HUES64 (cell line): ENCODE data around the gene PCDHGA6.
"Not testable (repeated sequence)": the region's sequence is repeated elsewhere in the genome, so short reads cannot be mapped to it uniquely, and the experiment has no call there.

Experiments used
- H3K27ac ChIP-seq: 2 replicates; pipeline ENCODE4 v1.7.0; 2013; ENCODE audit warnings: low read depth, low read length, inconsistent platforms
- H3K27me3 ChIP-seq: 2 replicates; pipeline ENCODE4 v1.6.1; 2013; ENCODE audit warnings: mild to moderate bottlenecking, low read length; ENCODE audit not compliant: insufficient read depth
- H3K36me3 ChIP-seq: 2 replicates; pipeline ENCODE4 v1.6.1; 2013; ENCODE audit warnings: mild to moderate bottlenecking, low read length; ENCODE audit not compliant: insufficient read depth
- H3K4me1 ChIP-seq: 2 replicates; pipeline ENCODE4 v1.6.1; 2013; ENCODE audit warnings: mild to moderate bottlenecking, low read length, moderate library complexity; ENCODE audit not compliant: insufficient read depth
- H3K4me3 ChIP-seq: 2 replicates; pipeline ENCODE4 v1.5.1; 2013; ENCODE audit warnings: mild to moderate bottlenecking, low read length, moderate library complexity
- H3K9ac ChIP-seq: 2 replicates; pipeline ENCODE4 v1.6.1; 2013; ENCODE audit warnings: mild to moderate bottlenecking, low read depth, low read length
- H3K9me3 ChIP-seq: 2 replicates; pipeline ENCODE4 v1.6.1; 2013; ENCODE audit warnings: low read depth, low read length; ENCODE audit not compliant: insufficient read depth
- WGBS: fragments of 150-250, 120-280 bp; methylation state at CpG from one replicate; pipeline ENCODE4 v1.1.7; 2013; ENCODE audit warnings: missing lambda C conversion rate; 5-methylcytosine and 5-hydroxymethylcytosine counted together

Gene PCDHGA6

DNA sequence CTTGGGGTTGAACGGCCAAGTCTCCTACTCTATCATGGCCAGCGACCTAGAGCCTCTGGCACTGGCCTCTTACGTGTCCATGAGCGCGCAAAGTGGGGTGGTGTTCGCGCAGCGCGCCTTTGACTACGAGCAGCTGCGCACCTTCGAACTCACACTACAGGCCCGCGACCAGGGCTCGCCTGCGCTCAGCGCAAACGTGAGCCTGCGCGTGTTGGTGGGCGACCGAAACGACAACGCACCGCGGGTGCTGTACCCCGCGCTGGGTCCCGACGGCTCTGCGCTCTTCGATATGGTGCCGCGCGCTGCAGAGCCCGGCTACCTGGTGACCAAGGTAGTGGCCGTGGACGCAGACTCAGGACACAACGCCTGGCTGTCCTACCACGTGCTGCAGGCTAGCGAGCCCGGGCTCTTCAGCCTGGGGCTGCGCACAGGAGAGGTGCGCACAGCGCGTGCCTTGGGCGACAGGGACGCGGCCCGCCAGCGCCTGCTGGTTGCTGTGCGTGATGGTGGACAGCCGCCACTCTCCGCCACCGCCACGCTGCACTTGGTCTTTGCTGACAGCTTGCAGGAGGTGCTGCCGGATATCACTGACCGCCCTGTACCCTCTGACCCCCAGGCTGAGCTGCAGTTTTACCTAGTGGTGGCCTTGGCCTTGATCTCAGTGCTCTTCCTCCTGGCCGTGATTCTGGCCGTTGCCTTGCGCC lies 26.0 kb downstream of the PCDHGA6 start:
- no peaks in the 10 kb centered on the region for H3K4me1 ChIP-seq
- H3K9me3 ChIP-seq, result peaks cover 52% of the 10 kb centered on the region
- H3K27ac ChIP-seq, result no peak overlapping the region
- WGBS, result 97% methylated on average over 61 of the region's 61 CpGs
- H3K4me3 ChIP-seq, result no peak overlapping the region
- no peak overlapping the region for H3K9ac ChIP-seq
- no peaks in the 10 kb centered on the region for H3K27me3 ChIP-seq
- H3K36me3 ChIP-seq, result no peaks in the 10 kb centered on the region; the same call in 1 of the 2 replicates

DNA sequence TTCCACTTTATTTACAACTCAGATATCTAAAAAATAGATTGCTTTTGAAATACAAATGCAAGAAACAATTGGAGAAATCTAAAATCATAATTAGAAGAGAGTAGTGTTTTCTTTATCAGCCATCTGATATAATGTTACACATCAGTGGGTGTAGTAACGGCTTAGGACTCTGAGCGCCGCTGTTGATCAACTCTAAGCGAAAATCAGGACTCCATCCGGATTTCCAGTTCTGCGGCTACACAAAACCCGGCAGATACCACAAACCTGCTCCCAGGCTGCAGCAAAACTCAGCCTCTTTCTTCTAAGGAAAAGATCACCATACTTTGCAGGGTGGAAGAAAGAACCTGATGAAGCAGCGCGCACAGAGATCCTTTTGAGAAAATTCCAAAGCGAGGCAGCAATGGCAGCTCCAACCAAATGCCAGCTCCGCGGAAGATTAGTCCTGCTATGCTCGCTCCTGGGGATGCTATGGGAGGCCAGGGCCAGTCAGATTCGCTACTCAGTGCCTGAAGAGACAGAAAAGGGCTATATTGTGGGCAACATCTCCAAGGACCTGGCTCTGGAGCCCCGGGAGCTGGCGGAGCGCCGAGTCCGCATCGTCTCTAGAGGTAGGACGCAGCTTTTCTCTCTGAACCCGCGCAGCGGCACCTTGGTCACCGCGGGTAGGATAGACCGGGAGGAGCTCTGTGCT lies 29.0 kb downstream of the PCDHGA6 start, which contains the start of gene PCDHGA9:
PCDHGA9 (plus strand) TSS at position 226 of the 691 bp plus-strand sequence; CDS start at position 401, 175 bp downstream.
- 94% methylated on average over 27 of the region's 27 CpGs for WGBS
- Histone ChIP-seq H3K27me3 (no peaks in the 10 kb centered on the region), H3K9me3 (peaks cover 30% of the 10 kb centered on the region), H3K27ac (no peak within 1 kb of the TSS), H3K9ac (no peak within 1 kb of the TSS), H3K36me3 (no peaks in the 10 kb centered on the region; the same call in 1 of the 2 replicates), H3K4me1 (no peaks in the 10 kb centered on the region), H3K4me3 (no peak within 1 kb of the TSS)

DNA sequence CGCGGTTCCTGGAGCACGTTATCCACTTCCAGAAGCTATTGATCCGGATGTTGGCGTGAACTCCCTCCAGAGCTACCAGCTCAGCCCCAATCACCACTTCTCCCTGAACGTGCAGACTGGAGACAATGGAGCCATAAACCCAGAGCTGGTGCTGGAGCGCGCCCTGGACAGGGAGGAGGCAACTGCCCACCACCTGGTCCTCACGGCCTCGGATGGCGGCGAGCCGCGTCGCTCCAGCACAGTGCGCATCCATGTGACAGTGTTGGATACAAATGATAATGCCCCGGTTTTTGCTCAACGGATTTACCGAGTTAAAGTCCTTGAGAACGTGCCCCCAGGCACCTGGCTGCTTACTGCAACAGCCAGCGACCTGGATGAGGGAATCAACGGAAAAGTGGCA lies 29.7 kb downstream of the PCDHGA6 start:
- no peak overlapping the region for H3K9ac ChIP-seq
- H3K9me3 ChIP-seq, result peaks cover 29% of the 10 kb centered on the region
- no peaks in the 10 kb centered on the region; the same call in 1 of the 2 replicates for H3K36me3 ChIP-seq
- WGBS, result 94% methylated on average over 22 of the region's 22 CpGs
- H3K27ac ChIP-seq, result no peak overlapping the region
- H3K27me3 ChIP-seq, result 0 out of 2 replicates have a peak, but pooled peaks cover under 1% of the 10 kb centered on the region
- no peak overlapping the region for H3K4me3 ChIP-seq
- no peaks in the 10 kb centered on the region for H3K4me1 ChIP-seq

DNA sequence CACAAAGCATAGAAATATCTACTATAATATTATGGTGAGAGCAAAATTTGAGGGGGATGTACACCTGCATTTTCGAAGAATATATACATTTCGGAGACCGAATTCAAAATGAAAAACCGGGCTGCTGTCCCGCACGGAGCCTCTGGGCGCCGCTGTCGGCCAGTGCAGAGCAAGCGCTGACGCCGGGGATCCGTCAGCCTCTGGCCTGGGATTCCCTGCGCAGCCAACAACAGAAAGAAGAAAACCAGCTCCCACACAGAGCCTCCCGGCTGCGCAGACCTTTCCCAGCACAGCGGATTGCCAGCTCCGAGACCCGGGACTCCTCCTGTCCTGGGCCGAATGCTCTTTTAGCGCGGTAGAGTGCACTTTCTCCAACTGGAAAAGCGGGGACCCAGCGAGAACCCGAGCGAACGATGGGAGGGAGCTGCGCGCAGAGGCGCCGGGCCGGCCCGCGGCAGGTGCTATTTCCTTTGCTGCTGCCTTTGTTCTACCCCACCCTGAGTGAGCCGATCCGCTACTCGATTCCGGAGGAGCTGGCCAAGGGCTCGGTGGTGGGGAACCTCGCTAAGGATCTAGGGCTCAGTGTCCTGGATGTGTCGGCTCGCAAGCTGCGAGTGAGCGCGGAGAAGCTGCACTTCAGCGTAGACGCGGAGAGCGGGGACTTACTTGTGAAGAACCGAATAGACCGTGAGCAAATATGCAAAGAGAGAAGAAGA lies 34.3 kb downstream of the PCDHGA6 start, which contains the start of gene PCDHGB6:
PCDHGB6 (plus strand) TSS at position 232 of the 716 bp plus-strand sequence; CDS start at position 414, 182 bp downstream.
- H3K9me3 ChIP-seq, result peaks cover 10% of the 10 kb centered on the region; the same call in 1 of the 2 replicates
- H3K4me1 ChIP-seq, H3K27me3 ChIP-seq, H3K36me3 ChIP-seq, H3K27ac ChIP-seq: not testable (repeated sequence)
- H3K9ac ChIP-seq, result peak within 1 kb of the TSS; percentile 71
- WGBS, result 66% methylated on average over 49 of the region's 51 CpGs
- peak within 1 kb of the TSS; percentile 69 for H3K4me3 ChIP-seq

DNA sequence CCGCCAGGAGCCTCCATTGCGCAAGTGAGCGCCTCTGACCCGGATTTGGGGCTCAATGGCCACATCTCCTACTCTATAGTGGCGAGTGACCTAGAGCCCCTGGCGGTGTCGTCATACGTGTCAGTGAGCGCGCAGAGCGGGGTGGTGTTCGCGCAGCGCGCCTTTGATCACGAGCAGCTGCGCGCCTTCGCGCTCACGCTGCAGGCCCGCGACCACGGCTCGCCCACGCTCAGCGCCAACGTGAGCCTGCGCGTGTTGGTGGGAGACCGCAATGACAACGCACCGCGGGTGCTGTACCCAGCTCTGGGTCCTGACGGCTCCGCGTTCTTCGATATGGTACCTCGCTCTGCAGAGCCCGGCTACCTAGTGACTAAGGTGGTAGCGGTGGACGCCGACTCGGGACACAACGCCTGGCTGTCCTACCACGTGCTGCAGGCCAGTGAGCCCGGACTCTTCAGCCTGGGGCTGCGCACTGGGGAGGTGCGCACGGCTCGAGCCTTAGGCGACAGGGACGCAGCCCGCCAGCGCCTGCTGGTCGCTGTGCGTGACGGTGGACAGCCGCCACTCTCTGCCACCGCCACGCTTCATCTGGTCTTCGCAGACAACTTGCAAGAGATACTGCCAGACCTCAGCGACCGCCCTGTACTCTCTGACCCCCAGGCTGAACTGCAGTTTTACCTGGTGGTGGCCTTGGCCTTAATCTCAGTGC lies 36.1 kb downstream of the PCDHGA6 start:
- Histone ChIP-seq H3K9me3 (peaks cover 16% of the 10 kb centered on the region; the same call in 1 of the 2 replicates), H3K27ac (no peak overlapping the region), H3K4me1 (no peaks in the 10 kb centered on the region), H3K4me3 (no peak overlapping the region), H3K36me3 (peaks cover 3% of the 10 kb centered on the region; the same call in 1 of the 2 replicates), H3K9ac (no peak overlapping the region), H3K27me3 (peaks cover 10% of the 10 kb centered on the region)
- WGBS, result 97% methylated on average over 64 of the region's 64 CpGs

DNA sequence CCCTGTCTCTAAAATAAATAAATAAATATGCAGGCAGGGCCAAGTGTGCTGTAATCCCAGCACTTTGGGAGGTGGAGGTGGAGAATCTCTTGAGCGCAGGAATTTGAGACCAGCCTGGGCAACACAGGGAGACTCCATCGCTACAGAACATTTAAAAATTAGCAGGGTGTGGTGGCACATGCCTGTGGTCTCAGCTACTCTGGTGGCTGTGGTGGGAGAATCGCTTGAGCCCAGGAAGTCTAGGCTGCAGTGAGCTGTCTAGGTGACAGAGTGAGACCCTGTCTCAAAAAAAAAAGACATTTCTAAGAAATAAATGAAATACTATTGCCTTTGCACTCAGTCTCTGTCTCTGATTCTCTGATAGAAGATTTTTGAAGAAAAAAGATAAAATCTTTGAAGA lies 37.9 kb downstream of the PCDHGA6 start:
- Histone ChIP-seq H3K27ac (no peak overlapping the region), H3K9ac (no peak overlapping the region), H3K4me3 (no peak overlapping the region), H3K27me3 (peaks cover 10% of the 10 kb centered on the region), H3K36me3 (peaks cover 3% of the 10 kb centered on the region; the same call in 1 of the 2 replicates), H3K9me3 (peaks cover 21% of the 10 kb centered on the region; the same call in 1 of the 2 replicates), H3K4me1 (no peaks in the 10 kb centered on the region)
- 97% methylated on average over 3 of the region's 3 CpGs for WGBS

DNA sequence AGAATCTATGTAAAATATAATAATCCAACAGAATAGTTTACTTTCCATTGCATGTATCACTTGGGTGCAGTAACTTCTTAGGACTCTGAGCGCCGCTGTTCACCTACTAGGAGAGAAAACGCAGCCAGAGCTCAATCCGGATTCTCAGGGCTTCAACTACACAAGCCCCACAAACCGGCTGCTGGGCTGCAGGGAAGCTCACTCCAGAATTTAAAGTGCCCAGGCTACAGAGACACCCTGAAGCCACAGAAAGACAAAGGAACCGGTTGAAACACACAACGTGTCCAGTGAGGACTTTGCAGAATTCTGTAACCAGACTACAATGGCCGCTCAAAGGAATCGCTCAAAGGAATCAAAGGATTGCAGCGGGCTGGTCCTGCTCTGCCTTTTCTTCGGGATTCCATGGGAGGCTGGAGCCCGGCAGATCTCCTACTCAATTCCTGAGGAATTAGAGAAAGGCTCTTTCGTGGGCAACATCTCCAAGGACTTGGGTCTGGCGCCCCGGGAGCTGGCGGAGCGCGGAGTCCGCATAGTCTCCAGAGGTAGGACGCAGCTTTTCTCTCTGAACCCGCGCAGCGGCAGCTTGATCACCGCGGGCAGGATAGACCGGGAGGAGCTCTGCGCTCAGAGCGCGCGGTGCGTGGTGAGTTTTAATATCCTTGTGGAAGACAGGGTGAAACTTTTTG lies 39.3 kb downstream of the PCDHGA6 start, which contains the start of gene PCDHGA10:
PCDHGA10 (plus strand) TSS at position 134 of the 686 bp plus-strand sequence; CDS start at position 323, 189 bp downstream.
- WGBS, result 85% methylated on average over 31 of the region's 31 CpGs
- Histone ChIP-seq H3K36me3 (peaks cover 3% of the 10 kb centered on the region; the same call in 1 of the 2 replicates), H3K9me3 (peaks cover 21% of the 10 kb centered on the region; the same call in 1 of the 2 replicates), H3K27me3 (peaks cover 10% of the 10 kb centered on the region), H3K4me3 (peak within 1 kb of the TSS; percentile 77), H3K9ac (peak within 1 kb of the TSS; percentile 71), H3K4me1 (no peaks in the 10 kb centered on the region), H3K27ac (no peak within 1 kb of the TSS)

DNA sequence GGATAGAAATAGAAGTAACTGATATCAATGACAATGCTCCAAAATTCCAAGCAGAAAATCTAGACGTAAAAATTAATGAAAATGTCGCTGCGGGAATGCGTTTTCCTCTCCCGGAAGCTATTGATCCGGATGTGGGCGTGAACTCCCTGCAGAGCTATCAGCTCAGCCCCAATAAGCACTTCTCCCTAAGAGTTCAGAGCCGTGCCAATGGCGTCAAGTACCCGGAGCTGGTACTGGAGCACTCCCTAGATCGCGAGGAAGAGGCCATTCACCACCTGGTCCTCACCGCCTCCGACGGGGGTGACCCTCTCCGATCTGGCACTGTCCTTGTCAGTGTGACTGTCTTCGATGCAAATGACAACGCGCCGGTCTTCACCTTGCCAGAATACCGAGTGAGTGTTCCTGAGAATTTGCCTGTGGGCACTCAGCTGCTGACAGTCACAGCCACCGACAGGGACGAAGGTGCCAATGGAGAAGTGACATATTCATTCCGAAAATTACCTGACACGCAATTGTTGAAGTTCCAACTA lies 39.9 kb downstream of the PCDHGA6 start:
- H3K27me3 ChIP-seq, result peaks cover 12% of the 10 kb centered on the region
- H3K4me1 ChIP-seq, result no peaks in the 10 kb centered on the region
- H3K9ac ChIP-seq, result peak overlapping the region; percentile 71; the same call in 1 of the 2 replicates
- 90% methylated on average over 25 of the region's 25 CpGs for WGBS
- peaks cover 6% of the 10 kb centered on the region; the same call in 1 of the 2 replicates for H3K36me3 ChIP-seq
- no peak overlapping the region for H3K27ac ChIP-seq
- peak overlapping the region; percentile 77 for H3K4me3 ChIP-seq
- peaks cover 26% of the 10 kb centered on the region for H3K9me3 ChIP-seq

DNA sequence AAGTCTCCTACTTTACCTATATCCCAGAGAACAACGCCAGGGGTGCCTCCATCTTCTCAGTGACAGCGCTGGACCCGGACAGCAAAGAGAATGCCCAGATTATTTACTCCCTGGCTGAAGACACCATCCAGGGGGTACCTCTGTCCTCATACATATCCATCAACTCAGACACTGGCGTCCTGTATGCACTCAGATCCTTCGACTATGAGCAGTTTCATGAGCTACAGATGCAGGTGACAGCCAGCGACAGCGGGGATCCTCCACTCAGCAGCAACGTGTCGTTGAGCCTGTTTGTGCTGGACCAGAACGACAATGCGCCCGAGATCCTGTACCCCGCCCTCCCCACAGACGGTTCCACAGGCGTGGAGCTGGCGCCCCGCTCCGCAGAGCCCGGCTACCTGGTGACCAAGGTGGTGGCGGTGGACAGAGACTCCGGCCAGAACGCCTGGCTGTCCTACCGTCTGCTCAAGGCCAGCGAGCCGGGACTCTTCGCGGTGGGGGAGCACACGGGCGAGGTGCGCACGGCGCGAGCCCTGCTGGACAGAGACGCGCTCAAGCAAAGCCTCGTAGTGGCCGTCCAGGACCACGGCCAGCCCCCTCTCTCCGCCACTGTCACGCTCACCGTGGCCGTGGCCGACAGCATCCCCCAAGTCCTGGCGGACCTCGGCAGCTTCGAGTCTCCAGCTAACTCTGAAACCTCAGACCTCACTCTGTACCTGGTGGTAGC lies 41.0 kb downstream of the PCDHGA6 start:
- H3K27ac ChIP-seq, H3K4me1 ChIP-seq, H3K4me3 ChIP-seq, H3K9ac ChIP-seq, H3K27me3 ChIP-seq: not testable (repeated sequence)
- peaks cover 14% of the 10 kb centered on the region; the same call in 1 of the 2 replicates for H3K36me3 ChIP-seq
- H3K9me3 ChIP-seq, result peaks cover 33% of the 10 kb centered on the region
- 96% methylated on average over 46 of the region's 46 CpGs for WGBS
